Immature natural killer cell (primary cell): ENCODE data around the gene CFAP73. TPM values are rescaled to one million over a fixed set of nuclear protein-coding genes. Genes with fewer than 3 reads are reported as not detected.
"Not testable (repeated sequence)": the region's sequence is repeated elsewhere in the genome, so short reads cannot be mapped to it uniquely, and the experiment has no call there.

Experiments
- DNase-seq, 3 donors: peaks; one replicate each; pipeline ENCODE4 v3.0.0; 2022; ENCODE audit warnings: mixed read lengths in 1 of 3
- H3K27ac Mint-ChIP-seq, 6 donors: one replicate each; pipeline ENCODE4 v1.8.0; 2020; ENCODE audit warnings: mixed read lengths in 6 of 6, mild to moderate bottlenecking in 5 of 6, inconsistent platforms in 4 of 6, moderate library complexity in 3 of 6
- H3K27me3 Mint-ChIP-seq, 3 donors: one replicate each; pipeline ENCODE4 v1.8.0; 2020 to 2021; ENCODE audit warnings: low read depth in 3 of 3, mild to moderate bottlenecking in 3 of 3, mixed read lengths in 3 of 3, moderate library complexity in 3 of 3, inconsistent platforms in 1 of 3
- H3K36me3 Mint-ChIP-seq, 3 donors: one replicate each; pipeline ENCODE4 v1.8.0; 2020; ENCODE audit warnings: mixed read lengths in 3 of 3, inconsistent platforms in 2 of 3, mild to moderate bottlenecking in 2 of 3
- H3K4me1 Mint-ChIP-seq, 2 donors: one replicate each; pipeline ENCODE4 v1.8.0; 2020; ENCODE audit warnings: inconsistent platforms in 2 of 2, mild to moderate bottlenecking in 2 of 2, mixed read lengths in 2 of 2, moderate library complexity in 1 of 2
- H3K4me3 Mint-ChIP-seq, 5 donors: one replicate each; pipeline ENCODE4 v1.8.0; 2020; ENCODE audit warnings: mild to moderate bottlenecking in 5 of 5, mixed read lengths in 5 of 5, inconsistent platforms in 3 of 5, moderate library complexity in 3 of 5
- H3K9me3 Mint-ChIP-seq, 6 donors: one replicate each; pipeline ENCODE4 v1.8.0; 2020; ENCODE audit warnings: mild to moderate bottlenecking in 6 of 6, mixed read lengths in 6 of 6, inconsistent platforms in 4 of 6, moderate library complexity in 3 of 6
- polyA plus RNA-seq, 3 donors: library from polyadenylated mRNA; unstranded; fragments of 300-500 nt; fragmentation: Illumina TruSeq; gene quantifications; one replicate each; pipeline ENCODE4 v1.2.3, GENCODE V29; 2021

CFAP73 gene
- polyA plus RNA-seq, 3 donors from 2014 or later, result not detected

DNA sequence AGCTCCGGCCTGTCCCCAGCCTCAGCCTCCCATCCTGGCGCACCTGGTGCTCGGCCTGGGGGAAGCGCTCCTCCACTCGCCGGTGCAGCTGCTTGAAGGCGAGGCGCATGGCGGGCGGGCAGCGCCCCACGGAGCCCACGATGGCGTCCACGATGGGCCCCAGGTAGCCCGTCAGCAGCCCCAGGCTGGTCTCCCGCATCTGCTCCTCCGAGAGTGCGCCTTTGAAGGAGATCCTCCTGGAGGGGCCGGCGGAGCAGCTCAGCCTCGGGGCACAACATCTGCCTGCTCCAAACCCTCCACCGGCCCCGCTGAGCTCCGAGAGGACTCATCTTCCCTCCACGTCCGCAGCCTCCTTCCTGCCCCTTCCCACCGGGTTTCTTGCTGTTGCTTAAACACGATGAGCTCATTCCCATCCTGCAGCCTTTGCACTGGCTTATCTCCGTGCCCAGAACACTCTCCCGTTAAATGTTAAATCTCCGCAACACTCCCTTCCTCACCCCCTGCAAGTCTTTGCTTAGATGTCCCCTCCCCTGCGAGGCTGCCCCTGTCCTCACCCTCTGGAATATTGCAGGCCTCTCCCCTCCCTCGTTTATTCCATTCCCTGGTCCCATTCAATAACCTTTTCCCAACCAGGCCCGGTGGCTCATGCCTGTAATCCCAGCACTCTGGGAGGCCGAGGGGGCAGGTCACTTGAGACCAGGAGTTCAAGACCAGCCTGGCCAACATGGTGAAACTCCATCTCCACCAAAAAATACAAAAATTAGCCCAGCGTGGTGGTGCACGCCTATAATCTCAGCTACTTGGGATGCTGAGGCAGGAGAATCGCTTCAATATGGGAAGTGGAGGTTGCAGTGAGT is 37.3 kb upstream of the CFAP73 start:
- Mint-ChIP-seq H3K9me3 (no peaks in the 10 kb centered on the region), H3K36me3 (no peaks in the 10 kb centered on the region), H3K27me3 (no peaks in the 10 kb centered on the region), H3K4me1 (peaks cover 0 to 9% of the 10 kb centered on the region in 2 donors), H3K27ac (no peak overlapping the region), H3K4me3 (no peak overlapping the region)
- no peak for DNase-seq

DNA sequence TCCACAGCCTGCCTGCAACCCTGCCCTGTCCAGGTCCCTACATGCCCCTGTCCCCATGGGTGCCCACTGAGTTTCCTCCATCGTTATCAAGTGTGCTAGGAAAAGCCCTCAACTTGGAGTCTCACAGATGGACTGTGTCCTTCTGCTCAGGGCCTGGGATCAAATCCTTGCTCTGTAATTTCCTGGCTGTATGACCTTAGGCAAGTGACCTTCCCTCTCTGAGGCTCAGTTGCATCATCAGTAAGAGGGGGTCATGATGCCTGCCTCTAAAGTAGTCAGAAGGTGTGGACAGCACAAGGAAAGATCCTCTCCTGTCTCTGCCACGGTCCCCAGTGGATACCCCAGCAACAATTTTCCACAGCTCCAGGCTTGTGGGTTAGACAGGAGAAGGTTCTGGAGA is 36.1 kb upstream of the CFAP73 start:
- H3K27ac Mint-ChIP-seq, result no peak overlapping the region
- H3K4me3 Mint-ChIP-seq, result no peak overlapping the region
- H3K27me3 Mint-ChIP-seq, result peaks cover 0 to 2% (median 0%) of the 10 kb centered on the region in 3 donors
- DNase-seq, result no peak
- no peaks in the 10 kb centered on the region for H3K9me3 Mint-ChIP-seq
- H3K36me3 Mint-ChIP-seq, result no peaks in the 10 kb centered on the region
- peaks cover 0 to 9% of the 10 kb centered on the region in 2 donors for H3K4me1 Mint-ChIP-seq

DNA sequence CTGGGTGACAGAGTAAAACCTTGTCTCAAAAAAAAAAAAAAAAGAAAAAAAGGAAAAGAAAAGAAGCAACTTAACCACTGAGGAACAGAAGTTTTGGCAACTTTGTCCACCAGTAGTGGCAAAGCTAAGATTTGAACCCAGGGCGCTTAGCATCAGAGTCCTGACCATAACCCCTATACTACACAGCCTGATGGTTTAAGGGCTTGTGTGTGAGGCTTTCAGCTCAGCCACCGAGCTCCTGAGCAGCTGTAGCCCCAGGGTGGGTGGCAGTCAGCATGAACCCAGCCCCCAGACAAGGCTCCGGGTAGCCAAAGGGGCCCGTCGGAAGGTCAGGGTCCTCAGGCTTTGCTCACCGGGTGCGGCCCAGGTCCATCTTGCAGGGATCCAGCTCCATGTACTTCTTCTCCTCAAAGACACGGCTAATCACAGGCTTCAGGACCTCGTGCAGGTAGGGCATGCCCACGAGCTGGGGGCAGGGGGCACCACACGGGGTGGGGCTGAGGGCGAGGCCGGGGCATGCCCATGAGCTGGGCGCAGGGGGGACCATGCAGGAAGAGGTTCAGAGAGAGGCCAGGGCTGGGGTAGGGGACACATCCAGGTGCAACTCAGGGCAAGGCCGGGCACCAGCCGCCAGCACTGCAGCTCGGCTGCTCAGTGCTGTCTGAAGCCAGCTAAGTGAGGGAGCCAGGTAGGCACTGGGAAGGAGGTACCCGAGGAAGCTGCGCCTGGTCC is 34.9 kb upstream of the CFAP73 start:
- no peak for DNase-seq
- Mint-ChIP-seq H3K27ac (peak overlapping the region in 1 of 6 donors; percentile 22), H3K4me1 (peaks cover 0 to 9% of the 10 kb centered on the region in 2 donors), H3K27me3 (peaks cover 0 to 2% (median 0%) of the 10 kb centered on the region in 3 donors), H3K9me3 (no peaks in the 10 kb centered on the region), H3K4me3 (no peak overlapping the region), H3K36me3 (no peaks in the 10 kb centered on the region)

DNA sequence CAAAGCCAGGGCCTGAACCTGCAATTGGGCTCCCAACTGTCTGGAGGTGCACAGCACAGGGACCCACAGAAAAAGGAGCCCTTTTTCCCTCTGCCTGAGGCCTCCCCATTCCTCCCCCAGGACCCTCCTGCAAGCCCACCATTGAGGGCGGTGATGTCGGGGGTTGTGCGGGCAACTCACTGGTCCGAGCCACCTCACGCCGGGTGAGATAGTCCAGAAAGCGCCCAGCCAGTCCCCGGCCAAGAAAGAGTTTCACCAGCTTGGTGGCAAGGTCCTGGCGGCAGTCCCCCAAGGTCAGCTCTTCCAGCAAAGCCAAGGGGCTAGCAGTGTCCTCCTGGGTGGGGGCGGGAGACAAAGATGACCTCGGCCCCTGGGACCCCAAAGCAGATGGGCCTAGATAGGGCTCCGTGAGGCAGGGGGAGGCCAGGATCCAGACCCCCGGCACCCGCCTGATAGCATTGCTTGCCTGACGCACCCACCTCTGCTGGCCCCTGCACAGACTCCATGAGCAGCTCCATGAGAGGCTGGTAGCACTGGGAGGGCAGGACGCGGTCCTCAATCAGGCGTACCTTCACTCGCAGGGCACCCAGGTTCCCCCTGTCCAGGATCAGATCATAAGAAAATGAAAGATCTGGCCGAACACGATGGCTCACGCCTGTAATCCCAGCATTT is 33.9 kb upstream of the CFAP73 start:
- H3K4me1 Mint-ChIP-seq, result no peaks in the 10 kb centered on the region
- H3K4me3 Mint-ChIP-seq, result no peak overlapping the region
- peaks cover 0 to 4% (median 2%) of the 10 kb centered on the region in 3 donors for H3K27me3 Mint-ChIP-seq
- DNase-seq, result no peak
- H3K27ac Mint-ChIP-seq, result no peak overlapping the region
- no peaks in the 10 kb centered on the region for H3K9me3 Mint-ChIP-seq
- H3K36me3 Mint-ChIP-seq, result no peaks in the 10 kb centered on the region

DNA sequence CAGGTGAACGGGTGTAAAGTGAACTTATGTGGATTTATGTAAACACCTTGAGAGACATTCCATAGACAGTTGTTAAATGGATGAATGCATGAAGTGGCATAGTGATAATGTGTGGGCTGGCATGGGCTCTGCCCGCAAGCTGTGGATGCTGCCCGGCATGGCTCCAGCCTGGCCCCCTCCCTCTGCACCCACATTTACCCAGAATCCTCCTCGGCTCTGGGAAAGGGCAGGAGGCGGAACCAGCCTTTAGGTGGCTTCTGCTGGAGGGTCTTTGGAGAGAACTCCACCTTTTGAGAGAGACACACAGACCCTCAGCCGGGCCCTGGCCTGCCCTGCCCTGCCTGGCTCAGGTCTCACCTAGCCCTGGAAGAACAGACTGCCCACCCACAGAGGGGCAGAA is 32.6 kb upstream of the CFAP73 start:
- peaks cover 0 to 6% (median 2%) of the 10 kb centered on the region in 3 donors for H3K27me3 Mint-ChIP-seq
- H3K36me3 Mint-ChIP-seq, result no peaks in the 10 kb centered on the region
- no peaks in the 10 kb centered on the region for H3K4me1 Mint-ChIP-seq
- no peak for DNase-seq
- no peak overlapping the region for H3K27ac Mint-ChIP-seq
- H3K4me3 Mint-ChIP-seq, result no peak overlapping the region
- no peaks in the 10 kb centered on the region for H3K9me3 Mint-ChIP-seq

DNA sequence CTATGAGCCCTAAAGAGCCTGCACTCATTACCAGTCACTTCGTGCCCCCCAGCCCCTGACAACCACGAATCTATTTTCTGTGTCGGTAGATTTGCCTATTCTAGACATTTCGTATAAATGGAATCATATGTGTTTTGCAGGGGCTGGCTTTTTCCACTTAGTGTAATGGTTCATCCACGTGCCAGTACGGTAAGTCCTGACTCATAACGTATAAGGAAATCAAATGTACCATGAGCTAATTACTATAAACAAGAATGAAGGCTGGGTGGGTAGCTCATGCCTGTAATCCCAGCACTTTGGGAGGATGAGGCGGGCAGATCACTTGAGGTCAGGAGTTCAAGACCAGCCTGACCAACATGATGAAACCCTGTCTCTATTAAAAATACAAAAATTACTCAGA is 31.8 kb upstream of the CFAP73 start:
- DNase-seq, H3K36me3 Mint-ChIP-seq, H3K9me3 Mint-ChIP-seq, H3K4me1 Mint-ChIP-seq, H3K27me3 Mint-ChIP-seq, H3K27ac Mint-ChIP-seq, H3K4me3 Mint-ChIP-seq: not testable (repeated sequence)

DNA sequence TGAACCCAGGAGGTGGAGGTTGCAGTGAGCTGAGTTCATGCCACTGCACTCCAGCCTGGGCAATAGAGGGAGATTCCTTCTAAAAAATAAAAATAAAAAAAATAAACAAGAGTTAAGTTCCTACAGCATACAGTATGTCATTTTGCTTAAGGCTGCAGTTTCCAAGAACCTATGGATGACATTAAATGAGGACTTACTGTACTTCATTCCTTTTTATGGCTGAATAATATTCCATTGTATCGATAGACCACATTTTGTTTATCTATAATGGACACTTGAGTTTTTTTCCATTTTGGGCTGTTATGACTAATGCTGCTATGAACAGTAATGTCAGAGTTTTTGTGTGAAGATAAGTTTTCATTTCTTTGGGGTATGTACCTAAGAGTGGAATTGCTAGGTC is 31.4 kb upstream of the CFAP73 start:
- Mint-ChIP-seq H3K9me3 (peaks cover 0 to 5% (median 0%) of the 10 kb centered on the region in 6 donors), H3K4me1 (no peaks in the 10 kb centered on the region), H3K27me3 (peaks cover 3 to 11% (median 4%) of the 10 kb centered on the region in 3 donors), H3K4me3 (no peak overlapping the region), H3K27ac (no peak overlapping the region), H3K36me3 (no peaks in the 10 kb centered on the region)
- no peak for DNase-seq

DNA sequence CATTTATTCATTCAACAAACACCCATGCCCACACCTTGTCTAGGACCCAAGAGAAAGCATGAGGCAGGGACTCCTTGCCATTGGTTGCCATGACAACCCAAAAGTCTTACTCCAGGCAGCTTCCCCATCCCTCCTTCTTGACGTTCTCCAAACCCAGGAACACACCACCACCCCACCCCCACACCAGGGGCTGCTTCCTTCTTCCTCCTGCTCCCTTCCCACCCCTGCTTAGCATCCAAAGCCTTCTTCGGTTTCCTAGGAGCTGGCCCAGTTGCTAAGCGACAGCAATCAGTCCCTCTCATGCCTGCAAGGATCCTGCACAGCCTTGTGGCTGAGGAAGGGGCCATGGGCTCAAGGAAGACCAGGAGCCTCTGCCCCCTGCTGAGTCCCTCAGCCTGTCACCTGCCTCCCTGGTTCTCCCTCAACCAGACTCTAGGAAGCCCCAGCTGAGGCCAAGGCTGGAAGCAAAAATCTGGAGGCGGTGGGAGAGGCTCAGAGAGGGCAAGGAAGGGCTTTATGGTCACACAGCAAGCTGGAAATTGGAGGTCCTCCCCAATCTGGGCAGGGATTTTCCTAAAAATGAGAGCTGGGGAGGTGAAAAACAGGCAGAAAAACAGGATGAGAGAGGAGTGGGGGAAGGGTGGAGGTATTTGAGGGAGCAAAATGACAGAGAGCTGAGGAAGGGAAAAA is 29.4 kb upstream of the CFAP73 start:
- H3K27ac Mint-ChIP-seq, result no peak overlapping the region

DNA sequence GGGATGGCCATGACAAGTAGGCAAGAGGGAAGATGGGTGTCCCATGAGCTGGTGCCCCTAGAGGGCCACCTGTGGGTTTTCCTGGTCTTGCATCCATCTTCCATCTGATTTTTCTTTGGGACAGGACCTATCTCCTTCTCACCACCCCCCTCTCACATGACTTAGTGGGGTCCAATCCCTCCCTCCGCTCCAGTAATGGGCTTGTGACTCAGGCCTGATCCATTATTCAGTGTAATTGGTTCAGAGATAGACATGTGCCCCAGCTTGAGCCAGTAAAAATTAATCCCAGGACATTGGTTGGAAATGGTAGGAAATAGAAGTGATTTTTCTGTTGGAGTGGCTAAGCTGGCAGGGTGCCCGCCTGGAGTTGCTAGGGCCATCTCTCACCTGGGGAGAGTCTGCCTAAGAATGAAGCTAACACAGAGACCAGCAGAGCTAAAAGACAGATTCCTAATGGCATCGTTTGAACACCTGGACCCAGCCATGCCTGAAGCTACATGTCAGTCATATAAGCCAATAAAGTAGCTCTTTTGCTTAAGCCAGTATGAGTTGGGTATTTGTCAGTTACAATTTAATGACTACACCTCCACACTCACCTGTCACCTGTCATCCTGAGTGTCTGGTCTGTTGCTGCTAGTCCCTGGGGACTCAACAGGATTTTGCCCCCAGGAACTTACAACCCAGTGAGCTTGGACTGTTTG is 28.7 kb upstream of the CFAP73 start:
- Mint-ChIP-seq H3K27me3 (peaks cover 4 to 12% (median 4%) of the 10 kb centered on the region in 3 donors), H3K9me3 (peaks cover 0 to 7% (median 0%) of the 10 kb centered on the region in 6 donors), H3K27ac (no peak overlapping the region), H3K36me3 (no peaks in the 10 kb centered on the region), H3K4me3 (no peak overlapping the region), H3K4me1 (no peaks in the 10 kb centered on the region)
- no peak for DNase-seq

More for the DNA sequence above, 29.4 kb upstream of the CFAP73 start:
- Mint-ChIP-seq H3K4me1 (no peaks in the 10 kb centered on the region), H3K4me3 (no peak overlapping the region), H3K27me3 (peaks cover 4 to 12% (median 4%) of the 10 kb centered on the region in 3 donors), H3K36me3 (no peaks in the 10 kb centered on the region), H3K9me3 (peaks cover 0 to 7% (median 0%) of the 10 kb centered on the region in 6 donors)
- no peak for DNase-seq

DNA sequence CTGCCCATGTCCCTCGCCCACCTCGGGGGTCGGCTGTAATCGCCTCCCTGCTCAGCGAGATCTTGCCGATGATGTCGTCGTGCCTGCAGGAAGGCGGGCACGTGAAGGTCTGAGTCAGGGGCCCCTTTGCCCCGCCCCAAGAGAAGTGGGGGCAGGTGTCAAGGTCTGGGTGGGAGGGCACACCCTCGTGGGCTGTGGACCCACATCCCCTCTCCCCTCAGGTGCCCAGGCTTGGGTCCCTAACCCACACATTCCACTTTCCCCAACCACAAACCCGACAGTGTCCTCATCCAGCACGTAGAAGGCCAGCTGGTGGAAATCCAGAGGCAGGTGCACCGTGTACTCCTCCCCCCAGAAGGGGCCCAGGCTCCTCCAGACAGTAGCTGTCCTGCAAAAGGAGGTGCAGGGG is 21.7 kb upstream of the CFAP73 start:
- DNase-seq, result no peak
- peaks cover 1 to 5% (median 4%) of the 10 kb centered on the region in 3 donors for H3K27me3 Mint-ChIP-seq
- no peak overlapping the region for H3K4me3 Mint-ChIP-seq
- H3K9me3 Mint-ChIP-seq, result peaks cover 0 to 6% (median 0%) of the 10 kb centered on the region in 6 donors
- H3K4me1 Mint-ChIP-seq, result no peaks in the 10 kb centered on the region
- H3K27ac Mint-ChIP-seq, result no peak overlapping the region
- H3K36me3 Mint-ChIP-seq, result no peaks in the 10 kb centered on the region

DNA sequence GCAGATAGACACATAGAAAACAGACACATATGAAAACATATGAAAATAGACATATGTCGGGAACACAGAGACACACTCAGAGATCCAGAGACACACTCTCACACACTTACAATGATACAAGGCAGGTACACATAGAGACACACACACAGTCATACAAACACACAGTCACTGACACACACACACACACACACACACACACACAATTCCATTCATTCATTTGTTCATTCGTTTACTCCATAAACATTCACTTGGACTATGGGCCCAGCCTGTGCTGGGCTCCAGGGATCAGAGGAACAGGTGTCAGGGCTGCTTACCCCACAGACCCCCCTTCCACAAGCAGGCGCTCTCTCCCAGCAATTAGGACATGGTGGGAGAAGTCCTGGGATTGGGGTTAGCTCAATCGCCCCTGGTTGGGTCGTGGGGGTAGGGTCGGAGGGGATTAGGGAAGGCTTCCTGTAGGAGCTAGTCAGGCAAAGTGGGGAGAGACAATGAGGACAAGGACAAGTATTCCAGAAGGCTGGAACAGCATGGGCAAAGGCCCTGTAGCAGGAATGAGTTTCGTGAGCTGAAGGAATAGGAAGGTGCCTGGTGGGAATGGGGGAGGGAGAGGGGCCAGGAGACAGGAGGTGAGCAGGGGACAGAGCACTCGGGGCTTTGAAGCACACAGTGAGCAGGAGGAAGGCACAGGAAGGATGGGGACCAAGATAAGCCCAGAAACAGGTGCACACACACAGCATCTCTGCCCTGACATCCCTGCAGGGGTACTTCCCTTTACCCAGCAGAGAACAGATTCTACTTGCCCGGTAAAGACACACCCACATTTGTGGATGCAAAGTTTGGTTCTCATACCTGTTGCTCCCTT is 20.5 kb upstream of the CFAP73 start:
- H3K27me3 Mint-ChIP-seq, result peaks cover 1 to 5% (median 2%) of the 10 kb centered on the region in 3 donors
- DNase-seq, result no peak
- no peak overlapping the region for H3K4me3 Mint-ChIP-seq
- peaks cover 0 to 2% (median 0%) of the 10 kb centered on the region in 6 donors for H3K9me3 Mint-ChIP-seq
- H3K36me3 Mint-ChIP-seq, result no peaks in the 10 kb centered on the region
- H3K27ac Mint-ChIP-seq, result no peak overlapping the region
- no peaks in the 10 kb centered on the region for H3K4me1 Mint-ChIP-seq

DNA sequence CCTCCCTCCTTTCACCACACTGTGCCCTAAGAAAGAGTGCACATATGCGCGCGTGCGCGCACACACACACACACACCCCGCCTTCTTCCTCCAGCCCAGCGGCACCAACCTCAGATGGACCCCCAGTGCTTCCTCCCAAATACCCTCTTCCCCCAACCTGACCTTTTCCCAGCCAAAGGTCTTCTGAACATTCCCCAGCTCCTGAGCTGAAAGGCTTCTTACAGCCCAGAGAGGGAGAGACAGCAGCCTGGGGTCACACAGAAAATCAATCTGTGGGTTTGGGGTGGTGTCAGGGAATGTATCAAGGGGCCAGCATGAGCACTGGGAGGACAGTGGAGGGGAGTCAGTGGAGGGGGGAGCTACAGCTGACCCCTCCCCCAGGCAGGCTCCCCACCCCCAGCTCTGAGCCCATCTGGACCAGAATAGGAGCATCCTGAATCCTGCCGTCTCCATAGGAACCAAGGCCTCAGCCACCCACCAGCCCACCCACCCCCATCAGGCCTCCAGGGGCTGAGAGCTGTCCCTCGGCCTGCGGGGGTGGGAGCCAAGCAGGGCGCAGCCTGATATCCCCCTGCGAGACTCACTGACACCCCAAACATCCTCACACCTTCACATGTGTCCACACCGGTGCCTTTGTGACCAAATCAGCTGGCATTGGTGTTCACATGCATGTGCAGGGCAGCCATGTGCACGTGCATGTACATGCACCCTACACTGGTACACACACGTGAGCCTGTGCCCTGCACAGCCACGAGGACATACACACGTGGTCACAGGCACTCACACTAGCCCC is 19.7 kb upstream of the CFAP73 start:
- H3K27ac Mint-ChIP-seq, result no peak overlapping the region

More for the DNA sequence above, 19.7 kb upstream of the CFAP73 start:
- DNase-seq, result no peak
- Mint-ChIP-seq H3K36me3 (no peaks in the 10 kb centered on the region), H3K4me3 (no peak overlapping the region), H3K4me1 (no peaks in the 10 kb centered on the region), H3K27me3 (peaks cover 1 to 4% (median 2%) of the 10 kb centered on the region in 3 donors), H3K9me3 (no peaks in the 10 kb centered on the region)
